HepG2 (cell line): Measurements from ENCODE around the gene PFKFB4. TPM values are rescaled to one million over a fixed set of nuclear protein-coding genes. Genes with fewer than 3 reads are reported as not detected.

ENCODE experiments used
- ATF1 ChIP-seq: IDR thresholded peaks from 2 replicates; pipeline ENCODE4 v1.6.1; 2016; ENCODE audit warnings: mild to moderate bottlenecking, control low read depth
- FOXA3 ChIP-seq: IDR thresholded peaks from 2 replicates; pipeline ENCODE4 v1.6.1; 2016; ENCODE audit warnings: missing genetic modification reagents, missing compliant biosample characterization
- HNRNPK ChIP-seq: fragments of 200-400 bp; formaldehyde crosslinking; IDR thresholded peaks from 2 replicates; pipeline ENCODE4 v1.6.1; 2018; ENCODE audit warnings: low read length, low read depth, moderate library complexity, mild to moderate bottlenecking; ENCODE audit not compliant: poor library complexity, severe bottlenecking
- IRF2 ChIP-seq: IDR thresholded peaks from 2 replicates; pipeline ENCODE4 v1.6.1; 2018; ENCODE audit warnings: missing genetic modification reagents, missing compliant biosample characterization
- KLF16 ChIP-seq, 2 experiments: sonication (generic) in 1 of 2; formaldehyde crosslinking in 1 of 2; IDR thresholded peaks; 2 replicates each; pipeline versions ENCODE4 v1.6.1 to v1.8.0; 2016 to 2023; ENCODE audit warnings: missing genetic modification reagents in 2 of 2, missing compliant biosample characterization in 1 of 2
- PPARG ChIP-seq: conservative IDR thresholded peaks from 2 replicates; pipeline ENCODE4 v1.6.1; 2016; ENCODE audit warnings: missing biosample characterization, missing genetic modification reagents
- RCOR2 ChIP-seq: IDR thresholded peaks from 2 replicates; pipeline ENCODE4 v1.6.1; 2016; ENCODE audit warnings: missing biosample characterization, missing genetic modification reagents
- SKI ChIP-seq: fragments of 450-650 bp; IDR thresholded peaks from one replicate; pipeline ENCODE4 v1.6.1; 2018; ENCODE audit warnings: mild to moderate bottlenecking; ENCODE audit not compliant: partially characterized antibody
- SMAD3 ChIP-seq: sonication (generic); formaldehyde crosslinking; IDR thresholded peaks from 2 replicates; pipeline ENCODE4 v1.4.0; 2020; ENCODE audit warnings: missing genetic modification reagents
- SMC3 ChIP-seq: IDR thresholded peaks from 2 replicates; pipeline ENCODE4 v1.6.1; 2011; ENCODE audit warnings: low read length, improper control_type of control experiment
- XRCC5 ChIP-seq: fragments of 200-400 bp; formaldehyde crosslinking; optimal IDR thresholded peaks from 2 replicates; pipeline ENCODE3; 2017; ENCODE audit warnings: mild to moderate bottlenecking, low read length
- ZBTB20 ChIP-seq: sonication (generic); formaldehyde crosslinking; IDR thresholded peaks from 2 replicates; pipeline ENCODE4 v1.8.1; 2023; ENCODE audit warnings: missing genetic modification reagents, low read depth, mild to moderate bottlenecking, borderline replicate concordance
- ZFX ChIP-seq: sonication (generic); formaldehyde crosslinking; IDR thresholded peaks from 2 replicates; pipeline ENCODE4 v1.4.0; 2020; ENCODE audit warnings: mild to moderate bottlenecking, low read depth, missing genetic modification reagents, moderate library complexity
- ZNF121 ChIP-seq: sonication (generic); formaldehyde crosslinking; IDR thresholded peaks from 2 replicates; pipeline ENCODE4 v1.5.0; 2020; ENCODE audit warnings: mild to moderate bottlenecking, missing genetic modification reagents
- ZNF225 ChIP-seq: sonication (generic); formaldehyde crosslinking; IDR thresholded peaks from 2 replicates; pipeline ENCODE4 v1.4.0; 2020; ENCODE audit warnings: mild to moderate bottlenecking, missing genetic modification reagents
- ZNF550 ChIP-seq: sonication (generic); formaldehyde crosslinking; IDR thresholded peaks from 2 replicates; pipeline ENCODE4 v1.4.0; 2020; ENCODE audit warnings: mild to moderate bottlenecking, missing genetic modification reagents, borderline replicate concordance
- polyA plus RNA-seq, 8 experiments: library from polyadenylated mRNA; depleted of rRNA in 3 of 8; stranded (reverse) in 7 of 8; unstranded in 1 of 8; fragments of >200 nt; fragmentation: Illumina TruSeq in 4 of 8; extraction: Trizol in 4 of 8; gene quantifications; 2 replicates each; pipeline versions ENCODE4 v1.2.1 to v1.2.3, GENCODE V29; 2011 to 2016; ENCODE audit warnings: low read depth in 4 of 8, missing spikeins in 1 of 8, mixed read lengths in 1 of 8; ENCODE audit not compliant: insufficient read depth in 1 of 8
- total RNA-seq, 5 experiments: library from RNA; depleted of rRNA; stranded (reverse); fragments of >200 nt; fragmentation: Illumina TruSeq; extraction: Trizol; gene quantifications; 2 replicates each; pipeline ENCODE4 v1.2.3, GENCODE V29; 2016; ENCODE audit warnings: low read depth in 1 of 5
- TF ChIP-seq, protein P1 (sequence below): sonication (generic); formaldehyde crosslinking; IDR thresholded peaks from 2 replicates; pipeline ENCODE4 v1.4.0; 2020; ENCODE audit warnings: missing genetic modification reagents
- TF ChIP-seq, protein P2 (sequence below): IDR thresholded peaks from 2 replicates; pipeline ENCODE4 v1.6.1; 2016; ENCODE audit warnings: mild to moderate bottlenecking
- TF ChIP-seq, protein P3 (sequence below): sonication (generic); formaldehyde crosslinking; IDR thresholded peaks from 2 replicates; pipeline ENCODE4 v1.4.0; 2020; ENCODE audit warnings: missing genetic modification reagents, mild to moderate bottlenecking, borderline replicate concordance
- TF ChIP-seq, protein P4 (sequence below): IDR thresholded peaks from 2 replicates; pipeline ENCODE4 v1.6.1; 2012; ENCODE audit warnings: inconsistent platforms
- TF ChIP-seq, protein P5 (sequence below): sonication (generic); formaldehyde crosslinking; IDR thresholded peaks from 2 replicates; pipeline ENCODE4 v1.4.0; 2020; ENCODE audit warnings: missing genetic modification reagents

The PFKFB4 gene
- total and polyA plus RNA-seq, 2 of the 13 experiments (the other 11 are each of a cell fraction or from before 2014, with no cell fraction given): 7.1 to 103 TPM

DNA sequence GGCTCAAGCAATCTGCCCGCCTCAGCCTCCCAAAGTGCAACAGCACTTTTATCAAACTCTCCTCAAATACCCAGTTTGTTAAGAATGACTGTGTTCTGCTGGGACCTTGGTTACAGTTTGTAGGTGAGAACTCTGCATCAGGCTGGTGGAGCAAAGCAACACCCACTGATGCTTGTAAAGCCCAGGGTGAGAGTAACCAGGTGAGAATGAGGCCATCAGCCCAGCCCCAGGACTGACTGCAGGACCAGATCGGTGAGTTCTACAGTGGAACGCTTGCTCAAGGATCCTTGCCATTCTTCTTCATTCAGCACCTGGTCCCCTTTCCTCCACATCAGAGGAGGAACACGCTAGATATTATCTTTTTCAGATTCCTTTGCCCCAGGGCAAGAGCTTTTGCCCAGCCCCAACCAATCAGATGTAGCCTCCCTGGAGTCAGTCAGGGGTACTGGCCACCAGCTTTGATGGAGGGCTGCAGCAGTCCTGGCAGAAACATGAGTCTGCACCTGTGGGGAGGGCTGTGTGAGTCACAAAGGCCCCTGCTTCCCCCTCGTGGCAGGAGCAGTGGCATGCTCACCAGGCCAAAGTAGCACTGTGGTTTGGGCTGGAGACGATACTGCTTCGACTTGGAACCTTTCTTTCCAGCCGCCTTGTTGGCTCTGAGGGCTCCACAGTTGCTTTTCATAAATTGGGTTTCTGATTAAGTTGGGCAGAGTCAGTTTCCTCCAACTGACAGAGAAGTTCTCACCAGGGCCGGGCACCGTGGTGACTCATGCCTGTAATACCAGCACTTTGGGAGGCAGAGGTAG, 49.1 kb downstream of the PFKFB4 start (continued):
- TF ChIP-seq, protein P1, sequence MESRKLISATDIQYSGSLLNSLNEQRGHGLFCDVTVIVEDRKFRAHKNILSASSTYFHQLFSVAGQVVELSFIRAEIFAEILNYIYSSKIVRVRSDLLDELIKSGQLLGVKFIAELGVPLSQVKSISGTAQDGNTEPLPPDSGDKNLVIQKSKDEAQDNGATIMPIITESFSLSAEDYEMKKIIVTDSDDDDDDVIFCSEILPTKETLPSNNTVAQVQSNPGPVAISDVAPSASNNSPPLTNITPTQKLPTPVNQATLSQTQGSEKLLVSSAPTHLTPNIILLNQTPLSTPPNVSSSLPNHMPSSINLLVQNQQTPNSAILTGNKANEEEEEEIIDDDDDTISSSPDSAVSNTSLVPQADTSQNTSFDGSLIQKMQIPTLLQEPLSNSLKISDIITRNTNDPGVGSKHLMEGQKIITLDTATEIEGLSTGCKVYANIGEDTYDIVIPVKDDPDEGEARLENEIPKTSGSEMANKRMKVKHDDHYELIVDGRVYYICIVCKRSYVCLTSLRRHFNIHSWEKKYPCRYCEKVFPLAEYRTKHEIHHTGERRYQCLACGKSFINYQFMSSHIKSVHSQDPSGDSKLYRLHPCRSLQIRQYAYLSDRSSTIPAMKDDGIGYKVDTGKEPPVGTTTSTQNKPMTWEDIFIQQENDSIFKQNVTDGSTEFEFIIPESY: peak; percentile 50; the same call in 1 of the 2 replicates
- TF ChIP-seq KLF16 (CRISPR knock-in tag; IDR thresholded peaks at IDR 0.05) (peak in 1 of 2 experiments; percentile 63; a peak in 1 of 4 replicates), FOXA3 (CRISPR knock-in tag) (no peak), SMC3 (peak; percentile 91), ZNF121 (0 out of 2 replicates have a peak, but pooled peaks have one; percentile 51), ZFX (CRISPR knock-in tag) (peak; percentile 53; the same call in 1 of the 2 replicates), ZNF225 (CRISPR knock-in tag) (0 out of 2 replicates have a peak, but pooled peaks have one; percentile 64), ZBTB20 (CRISPR knock-in tag) (0 out of 2 replicates have a peak, but pooled peaks have one; percentile 58), XRCC5 (peak; percentile 44), IRF2 (CRISPR knock-in tag) (peak; percentile 64), ZNF550 (no peak), HNRNPK (no peak), ATF1 (CRISPR knock-in tag) (no peak), SMAD3 (CRISPR knock-in tag) (0 out of 2 replicates have a peak, but pooled peaks have one; percentile 55), PPARG (CRISPR knock-in tag) (no peak), RCOR2 (CRISPR knock-in tag) (no peak), SKI (no peak)
- TF ChIP-seq, protein P2, sequence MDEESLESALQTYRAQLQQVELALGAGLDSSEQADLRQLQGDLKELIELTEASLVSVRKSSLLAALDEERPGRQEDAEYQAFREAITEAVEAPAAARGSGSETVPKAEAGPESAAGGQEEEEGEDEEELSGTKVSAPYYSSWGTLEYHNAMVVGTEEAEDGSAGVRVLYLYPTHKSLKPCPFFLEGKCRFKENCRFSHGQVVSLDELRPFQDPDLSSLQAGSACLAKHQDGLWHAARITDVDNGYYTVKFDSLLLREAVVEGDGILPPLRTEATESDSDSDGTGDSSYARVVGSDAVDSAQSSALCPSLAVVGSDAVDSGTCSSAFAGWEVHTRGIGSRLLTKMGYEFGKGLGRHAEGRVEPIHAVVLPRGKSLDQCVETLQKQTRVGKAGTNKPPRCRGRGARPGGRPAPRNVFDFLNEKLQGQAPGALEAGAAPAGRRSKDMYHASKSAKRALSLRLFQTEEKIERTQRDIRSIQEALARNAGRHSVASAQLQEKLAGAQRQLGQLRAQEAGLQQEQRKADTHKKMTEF (CRISPR knock-in tag): 0 out of 2 replicates have a peak, but pooled peaks have one; percentile 33
- TF ChIP-seq, protein P3, sequence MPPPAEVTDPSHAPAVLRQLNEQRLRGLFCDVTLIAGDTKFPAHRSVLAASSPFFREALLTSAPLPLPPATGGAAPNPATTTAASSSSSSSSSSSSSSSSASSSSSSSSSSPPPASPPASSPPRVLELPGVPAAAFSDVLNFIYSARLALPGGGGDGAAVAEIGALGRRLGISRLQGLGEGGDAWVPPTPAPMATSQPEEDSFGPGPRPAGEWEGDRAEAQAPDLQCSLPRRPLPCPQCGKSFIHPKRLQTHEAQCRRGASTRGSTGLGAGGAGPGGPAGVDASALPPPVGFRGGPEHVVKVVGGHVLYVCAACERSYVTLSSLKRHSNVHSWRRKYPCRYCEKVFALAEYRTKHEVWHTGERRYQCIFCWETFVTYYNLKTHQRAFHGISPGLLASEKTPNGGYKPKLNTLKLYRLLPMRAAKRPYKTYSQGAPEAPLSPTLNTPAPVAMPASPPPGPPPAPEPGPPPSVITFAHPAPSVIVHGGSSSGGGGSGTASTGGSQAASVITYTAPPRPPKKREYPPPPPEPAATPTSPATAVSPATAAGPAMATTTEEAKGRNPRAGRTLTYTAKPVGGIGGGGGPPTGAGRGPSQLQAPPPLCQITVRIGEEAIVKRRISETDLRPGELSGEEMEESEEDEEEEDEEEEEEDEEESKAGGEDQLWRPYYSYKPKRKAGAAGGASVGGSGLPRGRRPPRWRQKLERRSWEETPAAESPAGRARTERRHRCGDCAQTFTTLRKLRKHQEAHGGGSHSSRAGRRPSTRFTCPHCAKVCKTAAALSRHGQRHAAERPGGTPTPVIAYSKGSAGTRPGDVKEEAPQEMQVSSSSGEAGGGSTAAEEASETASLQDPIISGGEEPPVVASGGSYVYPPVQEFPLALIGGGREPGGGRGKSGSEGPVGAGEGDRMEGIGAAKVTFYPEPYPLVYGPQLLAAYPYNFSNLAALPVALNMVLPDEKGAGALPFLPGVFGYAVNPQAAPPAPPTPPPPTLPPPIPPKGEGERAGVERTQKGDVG: 0 out of 2 replicates have a peak, but pooled peaks have one; percentile 60
- TF ChIP-seq, protein P4, sequence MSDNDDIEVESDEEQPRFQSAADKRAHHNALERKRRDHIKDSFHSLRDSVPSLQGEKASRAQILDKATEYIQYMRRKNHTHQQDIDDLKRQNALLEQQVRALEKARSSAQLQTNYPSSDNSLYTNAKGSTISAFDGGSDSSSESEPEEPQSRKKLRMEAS: peak; percentile 37; the same call in 1 of the 2 replicates
- TF ChIP-seq, protein P5, sequence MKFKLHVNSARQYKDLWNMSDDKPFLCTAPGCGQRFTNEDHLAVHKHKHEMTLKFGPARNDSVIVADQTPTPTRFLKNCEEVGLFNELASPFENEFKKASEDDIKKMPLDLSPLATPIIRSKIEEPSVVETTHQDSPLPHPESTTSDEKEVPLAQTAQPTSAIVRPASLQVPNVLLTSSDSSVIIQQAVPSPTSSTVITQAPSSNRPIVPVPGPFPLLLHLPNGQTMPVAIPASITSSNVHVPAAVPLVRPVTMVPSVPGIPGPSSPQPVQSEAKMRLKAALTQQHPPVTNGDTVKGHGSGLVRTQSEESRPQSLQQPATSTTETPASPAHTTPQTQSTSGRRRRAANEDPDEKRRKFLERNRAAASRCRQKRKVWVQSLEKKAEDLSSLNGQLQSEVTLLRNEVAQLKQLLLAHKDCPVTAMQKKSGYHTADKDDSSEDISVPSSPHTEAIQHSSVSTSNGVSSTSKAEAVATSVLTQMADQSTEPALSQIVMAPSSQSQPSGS (CRISPR knock-in tag): peak; percentile 59; the same call in 1 of the 2 replicates
